Measurements from ENCODE around the gene DNLZ. TPM values are rescaled to one million over a fixed set of nuclear protein-coding genes. Genes with fewer than 3 reads are reported as not detected.

Gene DNLZ
- total RNA-seq, 1 experiment from 2014 or later, result 26.5 TPM

- H3K27ac ChIP-seq (ENCODE audit: low read length), result no peak overlapping the region
- intact Hi-C loops (cut with micrococcal nuclease; ENCODE audit: unreplicated experiment), result no loop called here
- POLR2A ChIA-PET, result no interaction called here
- CTCF ChIA-PET, result interaction anchor here (0.6 to 1.0 kb wide), 2 partner anchors 24 to 61 kb away, joined by 3 read pairs; no protein-coding TSS in a partner anchor
- BruUV-seq (replicated peaks), result no TSS peak
- TF ChIP-seq REST (IDR thresholded peaks at IDR 0.05; ENCODE audit: insufficient read depth in 1 of 2, low read depth in 2 of 2, low read length in 1 of 2), result no peak
- peak; percentile 96 for TF ChIP-seq CTCF (IDR thresholded peaks at IDR 0.05)
- no peaks in the 10 kb centered on the region for H3K9me3 ChIP-seq (ENCODE audit: control insufficient read depth, insufficient read depth, low read depth, low read length)
- DNase-seq (ENCODE audit: low read depth, low spot score) (peak; percentile 32), ATAC-seq (peak; percentile 85)
- H3K4me1 ChIP-seq (ENCODE audit: control insufficient read depth, insufficient read depth, low read length), result no peaks in the 10 kb centered on the region; the same call in 1 of the 2 replicates
- H3K4me3 ChIP-seq (ENCODE audit: low read depth in 2 of 2, low read length in 2 of 2), result no peak overlapping the region
- H3K27me3 ChIP-seq (ENCODE audit: control insufficient read depth, insufficient read depth, low read length), result no peaks in the 10 kb centered on the region
- no peaks in the 10 kb centered on the region for H3K36me3 ChIP-seq (ENCODE audit: control insufficient read depth, insufficient read depth, low read length)
- in situ Hi-C loops (cut with HindIII; ENCODE audit: low pct_unique_long_range_greater_than_20kb, low sequenced_read_pairs), result no loop called here
Measured at GRCh38 chr9:136339173-136339957, 24.2 kb downstream of the DNLZ start.

DNA sequence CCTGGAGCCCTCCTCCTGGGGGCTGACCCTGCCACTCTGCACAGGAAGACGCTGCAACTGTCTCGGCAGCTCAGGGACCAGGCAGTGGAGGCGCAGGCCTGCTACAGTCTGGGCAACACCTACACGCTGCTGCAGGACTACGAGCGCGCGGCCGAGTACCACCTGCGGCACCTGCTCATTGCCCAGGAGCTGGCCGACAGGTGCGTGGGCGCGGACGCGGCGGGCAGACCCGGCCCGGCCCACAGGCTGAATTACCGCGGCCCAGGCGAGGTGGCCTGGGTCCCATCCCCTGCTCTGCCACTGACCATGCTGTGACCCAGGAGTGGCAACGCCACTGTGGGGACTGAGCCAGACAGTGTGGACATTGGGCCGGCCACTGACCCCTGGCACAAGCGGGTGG is 25.0 kb downstream of the DNLZ start:
- ATAC-seq (no peak), DNase-seq (ENCODE audit: low read depth, low spot score) (no peak)
- BruUV-seq (replicated peaks), result no TSS peak
- CTCF ChIA-PET, result no interaction called here
- TF ChIP-seq REST (IDR thresholded peaks at IDR 0.05; ENCODE audit: insufficient read depth in 1 of 2, low read depth in 2 of 2, low read length in 1 of 2), result no peak
- no peak for TF ChIP-seq SIN3A (IDR thresholded peaks at IDR 0.05; ENCODE audit: borderline replicate concordance, insufficient read depth, low read depth, low read length)
- no peak for TF ChIP-seq TCF7L2 (IDR thresholded peaks at IDR 0.05; ENCODE audit: low read depth, low read length)
- TF ChIP-seq CTCF (IDR thresholded peaks at IDR 0.05), result no peak
- TF ChIP-seq POLR2AphosphoS5 (IDR thresholded peaks at IDR 0.05; ENCODE audit: low read depth, low read length), result no peak
- Histone ChIP-seq H3K9me3 (ENCODE audit: control insufficient read depth, insufficient read depth, low read depth, low read length) (no peaks in the 10 kb centered on the region), H3K4me3 (ENCODE audit: low read depth in 2 of 2, low read length in 2 of 2) (no peak overlapping the region), H3K36me3 (ENCODE audit: control insufficient read depth, insufficient read depth, low read length) (no peaks in the 10 kb centered on the region), H3K27ac (ENCODE audit: low read length) (no peak overlapping the region), H3K27me3 (ENCODE audit: control insufficient read depth, insufficient read depth, low read length) (no peaks in the 10 kb centered on the region), H3K4me1 (ENCODE audit: control insufficient read depth, insufficient read depth, low read length) (no peaks in the 10 kb centered on the region; the same call in 1 of the 2 replicates)
- in situ Hi-C loops (cut with HindIII; ENCODE audit: low pct_unique_long_range_greater_than_20kb, low sequenced_read_pairs), result no loop called here
- intact Hi-C loops (cut with micrococcal nuclease; ENCODE audit: unreplicated experiment), result no loop called here
- POLR2A ChIA-PET, result no interaction called here
